Bone marrow (tissue), 2 donors: ENCODE data around the gene SLC17A3.

Experiments
- DNase-seq, 2 donors: peaks; one replicate each; lab custom pipeline; 2025; lab: John Stamatoyannopoulos, UW

SLC17A3 gene

GRCh38 chr6:25889877-25890853 is 16.1 kb upstream of the SLC17A3 start:
- DNase-seq: no peak

DNA sequence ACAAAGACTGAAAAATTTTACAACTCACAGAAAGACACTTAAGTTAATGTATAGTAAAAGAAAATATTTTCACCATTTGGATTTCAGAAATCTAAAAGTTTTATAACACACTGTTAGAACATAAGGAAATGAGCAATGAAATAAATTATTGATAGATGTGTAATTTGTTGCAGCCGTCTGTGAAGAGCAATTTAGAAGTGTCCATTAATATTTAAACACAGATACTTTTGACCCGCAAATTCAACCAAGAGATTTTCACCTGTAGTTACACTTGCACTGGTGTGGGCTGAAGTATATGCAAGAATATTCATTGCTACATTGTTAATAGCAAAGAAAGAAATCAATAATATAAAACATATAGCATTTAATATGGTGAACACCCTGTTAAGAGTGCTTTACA is 14.6 kb upstream of the SLC17A3 start:
- DNase-seq: no peak

GRCh38 chr6:25886066-25886465 is 12.0 kb upstream of the SLC17A3 start:
- DNase-seq: no peak

DNA sequence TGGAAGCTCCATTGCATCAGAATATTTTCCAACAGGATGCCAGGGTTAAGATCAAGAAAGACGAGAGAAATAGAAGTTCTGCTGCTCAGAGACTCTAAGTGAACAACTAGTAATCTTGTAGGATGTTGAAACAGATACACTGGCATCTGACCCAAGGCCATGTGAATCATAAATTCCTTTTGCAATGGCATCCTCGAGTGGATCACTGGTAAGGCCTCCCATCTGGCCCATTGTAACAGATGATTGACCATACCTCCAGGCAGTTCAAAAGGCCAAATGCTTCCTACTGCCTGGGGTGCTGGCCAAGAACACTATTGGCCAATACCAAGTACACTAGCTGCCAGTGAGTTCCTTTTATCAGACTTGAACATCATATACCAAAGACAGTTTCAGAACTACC is 9.9 kb upstream of the SLC17A3 start:
- no peak for DNase-seq

DNA sequence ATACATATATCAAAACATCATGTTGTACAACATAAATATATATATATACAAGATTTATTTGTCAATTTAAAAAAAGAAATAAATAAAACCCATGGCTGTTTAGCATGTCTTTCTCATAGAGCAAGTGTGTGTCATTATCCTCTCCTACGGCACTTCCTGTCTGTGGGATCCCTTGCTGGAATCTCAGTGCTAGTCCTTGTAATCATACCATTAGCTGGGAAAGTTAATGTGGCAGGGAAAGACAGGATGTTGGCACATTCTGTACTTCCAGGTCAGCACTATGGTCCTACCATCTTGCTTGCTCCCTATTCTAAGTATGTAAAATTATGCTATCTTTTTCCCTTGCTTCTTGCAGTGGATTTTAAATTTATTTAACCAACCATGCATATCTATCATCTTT is 9.5 kb upstream of the SLC17A3 start:
- DNase-seq: no peak

DNA sequence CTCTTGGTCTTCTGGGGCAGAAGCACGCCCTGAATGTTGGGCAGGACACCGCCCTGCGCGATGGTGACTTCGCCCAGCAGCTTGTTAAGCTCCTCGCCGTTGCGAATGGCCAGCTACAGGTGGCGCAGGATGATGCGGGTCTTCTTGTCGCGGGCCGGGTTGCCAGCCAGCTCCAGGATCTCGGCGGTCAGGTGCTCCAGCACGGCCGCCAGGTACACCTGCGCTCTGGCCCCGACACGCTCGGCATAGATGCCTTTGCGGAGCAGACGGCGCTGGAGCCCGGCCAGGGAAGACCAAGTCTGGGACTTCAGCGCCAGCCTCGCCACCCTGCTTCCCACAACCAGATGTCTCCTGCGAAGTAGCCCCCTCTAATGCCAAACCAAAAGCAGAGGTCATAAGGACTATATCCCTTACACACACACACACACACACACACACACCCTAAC is 8.0 kb upstream of the SLC17A3 start:
- DNase-seq: no peak

GRCh38 chr6:25880601-25881000 is 6.6 kb upstream of the SLC17A3 start:
- no peak for DNase-seq

DNA sequence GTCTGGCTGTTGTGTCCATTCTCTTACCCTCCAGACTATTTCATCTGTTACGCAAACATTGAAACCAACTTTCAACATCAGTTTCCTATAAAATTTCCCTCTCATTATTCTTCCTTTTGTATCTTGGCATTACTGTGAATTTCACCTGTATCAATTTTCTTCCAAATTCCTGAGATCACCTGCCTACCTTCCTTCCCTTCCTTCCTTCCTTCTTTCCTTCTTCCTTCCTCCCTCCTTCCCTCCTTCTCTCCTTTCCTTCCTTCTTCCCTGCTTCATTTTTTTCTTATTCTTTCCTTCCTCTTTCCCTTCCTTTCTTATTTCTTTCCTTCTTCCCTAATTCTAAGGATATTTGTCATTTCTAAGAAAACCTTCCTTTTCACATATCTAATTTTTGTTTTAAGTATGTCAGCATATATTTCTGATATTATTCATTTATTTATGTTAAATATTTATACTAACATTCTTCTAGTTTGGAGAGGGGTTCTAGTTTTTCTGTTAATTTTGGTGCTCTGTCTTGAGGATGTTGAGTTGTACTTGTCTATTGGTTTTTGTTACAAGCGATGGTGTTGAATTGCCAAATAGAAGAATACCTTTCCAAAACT is 4.8 kb upstream of the SLC17A3 start:
- DNase-seq: no peak

DNA sequence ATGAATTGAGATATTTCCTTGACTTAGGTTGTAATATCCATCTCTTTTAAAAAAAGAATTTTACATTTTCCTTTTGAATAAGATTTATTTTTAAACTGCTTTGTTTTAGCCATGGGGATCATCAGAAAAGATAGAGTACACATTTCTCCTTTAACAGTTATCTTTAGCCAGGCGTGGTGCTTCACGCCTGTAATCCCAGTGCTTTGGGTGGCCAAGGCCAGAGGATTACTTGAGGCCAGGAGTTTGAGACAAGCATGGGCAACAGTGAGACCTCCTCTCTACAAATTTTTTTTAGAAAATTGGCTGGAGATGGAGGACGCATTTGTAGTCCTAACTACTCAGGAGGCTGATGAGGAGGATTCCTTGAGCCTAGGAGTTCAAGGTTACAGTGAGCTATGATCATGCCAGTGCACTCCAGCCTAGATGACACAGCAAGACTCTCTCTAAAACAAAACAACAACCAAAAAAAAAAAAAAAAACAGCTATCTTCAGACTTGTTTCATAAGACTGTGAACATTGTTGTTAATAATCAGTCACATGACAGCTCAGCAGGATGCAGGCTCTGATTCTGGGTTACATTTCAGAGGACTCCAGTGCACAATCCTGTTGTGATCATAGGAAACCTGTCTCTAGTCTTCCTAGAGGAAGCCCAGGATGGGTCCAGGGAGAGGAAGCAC is 2.0 kb upstream of the SLC17A3 start:
- DNase-seq: no peak

DNA sequence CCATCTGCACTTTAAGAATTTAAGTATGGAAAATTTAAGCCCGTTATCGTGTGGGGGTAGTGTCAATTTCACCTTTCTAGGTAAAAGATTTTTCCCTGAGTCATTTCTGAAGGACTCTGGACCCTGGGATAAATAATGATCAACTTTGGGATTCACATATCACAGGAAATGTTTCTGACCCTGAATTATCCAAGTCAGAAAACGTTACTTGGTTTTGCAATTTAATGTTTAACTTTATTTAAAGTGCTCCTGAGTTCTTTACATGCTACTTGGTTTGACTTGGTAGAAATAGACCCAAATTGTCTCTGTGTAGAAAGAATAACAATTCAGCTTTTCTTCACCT is 1.5 kb upstream of the SLC17A3 start:
- DNase-seq: no peak

DNA sequence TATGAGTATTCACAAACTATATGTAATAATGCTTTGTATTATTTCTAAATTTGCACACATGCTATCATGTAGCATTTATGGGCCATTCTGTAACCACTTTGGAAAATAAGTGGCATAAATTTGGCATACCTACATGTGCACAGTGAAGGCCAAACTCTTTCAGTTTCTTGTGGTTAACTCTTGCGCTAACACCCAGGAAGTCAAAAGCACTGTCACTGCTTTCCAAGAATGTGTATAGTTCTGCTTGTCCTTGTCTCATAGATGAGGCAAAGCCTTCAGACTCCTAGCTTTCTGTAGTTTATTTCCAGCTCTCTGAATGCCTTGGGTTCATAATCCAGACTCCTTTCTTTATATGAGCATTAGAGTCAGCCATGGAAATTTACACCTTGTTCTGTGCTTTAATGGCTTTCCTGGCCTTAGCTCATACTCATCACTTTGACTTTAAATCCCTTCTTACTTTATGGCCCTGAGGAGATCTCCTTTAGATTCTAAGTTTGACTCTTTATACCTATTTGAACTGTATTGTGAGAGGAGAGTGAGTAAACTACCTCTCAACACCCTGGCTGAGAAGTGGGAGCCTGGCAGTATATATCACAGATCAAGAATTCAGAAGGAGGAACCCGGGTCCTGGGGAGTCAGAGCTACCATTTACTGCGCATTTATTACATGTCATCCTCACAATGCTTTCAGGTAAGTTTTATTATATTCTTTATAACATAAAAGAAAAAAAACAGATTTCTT is 949 bp upstream of the SLC17A3 start:
- no peak for DNase-seq

GRCh38 chr6:25872814-25873213 is 1.2 kb downstream of the SLC17A3 start:
- DNase-seq: no peak

DNA sequence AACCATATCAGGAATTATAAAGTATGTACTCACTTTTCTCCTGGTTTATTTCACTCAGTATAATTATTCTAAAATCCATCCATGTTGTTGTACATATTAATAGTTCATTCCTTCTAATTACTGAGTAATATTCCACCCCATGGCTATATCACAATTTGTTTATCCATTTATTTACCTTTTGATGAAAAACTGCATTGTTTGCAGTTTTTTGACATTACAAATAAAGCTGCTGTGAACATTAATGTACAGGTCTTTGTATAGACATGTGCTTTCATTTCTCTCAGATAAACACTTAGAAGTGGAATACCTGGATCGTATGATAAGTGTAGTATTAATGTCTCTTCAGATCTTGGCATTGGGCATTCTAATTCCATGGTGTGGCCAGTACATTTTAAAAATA is 4.2 kb downstream of the SLC17A3 start:
- DNase-seq: no peak

GRCh38 chr6:25868436-25869183 is 5.4 kb downstream of the SLC17A3 start:
- DNase-seq: no peak

DNA sequence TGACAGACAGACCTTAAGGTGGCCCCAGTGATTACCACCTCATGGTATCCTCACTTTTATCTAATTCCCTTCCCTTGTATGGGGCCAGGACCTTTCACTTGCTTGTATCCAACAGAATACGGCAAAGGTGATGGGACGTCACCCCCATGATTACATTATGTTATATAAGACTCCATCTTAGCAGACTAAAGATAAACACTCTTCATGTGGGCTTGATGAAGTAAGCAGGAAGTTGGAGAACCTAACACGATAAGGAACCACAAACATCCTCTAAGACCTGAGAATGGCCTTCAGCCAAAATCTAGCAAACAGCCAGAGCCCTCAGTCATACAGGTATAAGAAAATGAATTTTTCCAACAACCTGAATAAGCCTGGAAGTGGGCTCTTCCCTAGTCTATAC is 8.0 kb downstream of the SLC17A3 start:
- no peak for DNase-seq

- DNase-seq: no peak
Observed at GRCh38 chr6:25863360-25863759, 10.7 kb downstream of the SLC17A3 start.

DNA sequence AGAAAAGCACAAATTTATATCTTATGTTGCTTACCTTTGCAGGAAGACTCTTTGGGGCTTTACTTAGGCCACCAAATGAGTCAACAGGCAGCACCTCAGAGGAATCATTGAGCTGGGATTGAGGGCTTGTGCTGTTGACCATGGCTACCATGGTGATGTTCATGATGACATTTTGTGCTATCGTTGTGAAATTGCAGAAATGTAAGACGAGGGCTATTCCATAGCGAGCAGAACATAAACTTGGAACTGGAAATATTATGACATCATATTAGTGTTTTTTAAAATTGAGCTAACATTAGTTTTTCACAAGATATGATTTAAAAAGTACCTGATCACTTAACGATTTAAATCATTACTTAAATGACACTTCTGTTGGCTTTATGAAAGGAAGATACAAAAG is 11.8 kb downstream of the SLC17A3 start:
- no peak for DNase-seq

- DNase-seq: no peak
Observed at GRCh38 chr6:25852756-25853155, 21.3 kb downstream of the SLC17A3 start.

DNA sequence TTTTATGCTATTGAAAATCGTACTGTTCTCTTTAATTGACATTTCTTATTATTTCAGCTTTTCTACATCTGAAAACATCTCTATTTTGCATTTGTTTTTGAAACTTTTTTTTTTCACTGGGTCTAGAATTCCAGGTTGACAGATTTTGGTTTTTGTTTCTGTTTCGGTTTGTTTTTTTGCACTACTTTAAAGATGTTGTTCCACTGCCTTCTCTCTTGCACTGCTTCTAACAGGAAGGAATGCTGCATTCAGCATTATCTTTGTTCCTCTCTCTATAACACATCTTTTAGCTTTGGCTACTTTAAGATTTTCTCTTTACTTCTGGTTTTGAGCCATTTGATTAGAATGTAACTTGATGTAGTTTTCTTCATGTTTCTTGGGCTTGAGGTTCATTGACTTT is 22.1 kb downstream of the SLC17A3 start:
- DNase-seq: no peak

- no peak for DNase-seq
Observed at GRCh38 chr6:25844518-25844917, 29.5 kb downstream of the SLC17A3 start.

DNA sequence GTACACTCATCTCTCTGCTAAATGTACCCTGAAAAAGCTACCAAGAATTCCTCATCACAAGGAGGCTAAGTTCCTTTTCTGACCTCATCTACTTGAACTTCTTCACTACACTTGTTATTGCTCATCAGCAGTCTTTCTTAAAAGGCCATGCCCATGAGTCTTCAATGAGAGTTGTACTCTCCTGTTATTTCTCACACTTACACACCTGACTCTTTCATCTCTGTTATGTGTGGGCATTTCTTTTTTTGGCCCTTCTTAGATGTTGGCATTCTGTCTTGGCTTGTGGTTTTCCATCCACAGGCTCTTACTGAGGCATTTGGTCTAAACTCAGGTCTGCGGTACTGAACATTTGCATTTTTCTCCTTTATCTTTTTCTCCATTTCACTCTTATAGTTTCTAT is 31.5 kb downstream of the SLC17A3 start:
- DNase-seq: no peak
